GM18499 (cell line): ENCODE measurements around the gene ETS1.

Source experiments
- ATAC-seq: cut with Tn5 transposase; IDR thresholded peaks from one replicate; pipeline ENCODE4 v1.9.1; 2021; ENCODE audit warnings: moderate number of reproducible peaks; ENCODE audit not compliant: insufficient read depth, unreplicated experiment

Gene ETS1

DNA sequence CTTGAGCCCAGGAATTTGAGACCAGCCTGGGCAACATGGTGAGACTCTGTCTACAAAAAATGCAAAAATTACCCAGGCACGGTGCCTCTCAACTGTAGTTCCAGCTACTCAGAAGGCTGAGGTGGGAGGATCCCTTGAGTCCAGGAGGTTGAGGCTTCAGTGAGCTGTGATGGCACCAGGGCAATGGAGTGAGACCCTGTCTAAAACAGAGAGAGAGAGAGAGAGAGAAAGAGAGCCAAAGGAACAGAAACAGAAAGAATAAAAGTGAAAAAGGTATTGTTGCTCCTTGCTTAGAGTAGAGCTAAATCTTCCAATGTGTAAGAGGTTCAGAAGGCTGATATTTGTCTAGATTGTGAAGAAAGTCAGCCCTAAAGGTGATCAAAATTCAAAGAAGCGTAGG is 8.9 kb upstream of the ETS1 start:
- ATAC-seq, result no peak

DNA sequence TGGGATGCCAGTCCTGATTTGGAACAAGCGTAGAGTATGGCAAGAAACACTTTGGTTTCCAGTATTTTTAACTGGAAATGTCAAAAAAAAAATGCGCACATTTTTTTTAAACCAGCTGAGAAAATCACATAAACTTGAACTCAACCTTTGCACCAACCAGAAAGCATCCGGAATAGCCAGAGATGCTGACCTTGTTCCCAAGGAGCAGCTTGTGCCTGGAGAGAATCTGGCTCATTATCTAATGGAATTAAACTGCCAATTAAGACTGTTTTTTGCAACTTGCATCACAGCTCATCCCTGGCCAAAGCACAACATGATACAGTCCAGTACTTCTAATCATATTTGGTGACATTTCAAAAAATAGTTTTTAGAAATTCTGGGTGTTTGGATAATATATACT is 8.4 kb upstream of the ETS1 start:
- no peak for ATAC-seq

DNA sequence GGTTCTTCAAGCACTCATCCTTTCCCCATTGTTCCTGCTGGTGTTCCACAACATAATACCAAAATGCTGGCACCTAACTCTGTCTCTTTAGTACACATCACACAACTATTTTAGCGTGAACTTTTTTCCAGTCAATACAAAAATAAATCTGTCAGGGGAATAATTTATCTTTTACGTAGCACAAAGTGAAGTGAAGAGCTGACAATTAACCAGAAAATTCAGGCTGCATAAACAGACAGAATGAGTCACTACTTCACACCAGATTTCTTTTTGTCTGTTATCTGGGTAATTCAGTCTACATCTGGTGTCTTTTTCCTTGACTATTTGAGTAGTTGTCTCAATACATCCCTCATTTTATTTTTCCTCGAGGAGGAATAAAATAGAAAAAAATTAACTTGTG is 7.9 kb upstream of the ETS1 start:
- no peak for ATAC-seq

DNA sequence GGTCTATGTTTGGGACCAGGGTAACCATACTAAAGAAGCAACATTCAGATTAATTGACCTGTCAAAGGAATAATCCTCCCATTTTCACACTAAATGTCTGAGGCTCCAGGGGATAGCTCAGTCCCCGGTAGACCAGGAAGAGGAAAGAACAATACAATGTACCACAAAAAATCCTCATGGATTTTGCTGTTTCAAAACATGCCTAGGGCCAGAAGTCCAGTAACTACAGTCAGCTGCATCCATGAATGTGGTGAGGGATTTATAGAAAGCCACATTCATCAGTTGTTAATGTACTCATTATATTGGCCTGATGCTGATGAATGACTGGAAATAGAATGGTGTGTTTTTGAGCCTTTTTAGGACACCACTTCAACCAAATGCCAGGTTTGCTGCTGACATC is 6.9 kb upstream of the ETS1 start:
- no peak for ATAC-seq

DNA sequence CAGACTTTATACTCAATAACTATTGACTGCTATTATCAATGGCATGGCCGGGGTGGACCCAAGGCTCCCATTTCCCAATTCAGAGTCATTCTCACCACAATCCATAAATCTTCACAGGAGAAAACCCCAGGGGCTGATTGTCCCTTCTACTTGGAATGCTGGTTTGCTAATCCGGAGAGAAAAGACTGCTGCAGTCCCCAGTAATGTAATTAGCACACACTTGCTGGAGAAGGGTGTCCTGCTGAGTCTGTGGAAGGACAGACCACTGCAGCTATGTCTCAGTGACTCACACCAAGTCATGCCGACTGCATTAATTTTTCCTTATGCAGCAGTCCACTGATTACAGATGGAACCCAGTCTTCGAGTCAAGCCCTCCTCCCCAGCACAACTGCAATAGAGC is 5.9 kb upstream of the ETS1 start:
- ATAC-seq, result no peak

DNA sequence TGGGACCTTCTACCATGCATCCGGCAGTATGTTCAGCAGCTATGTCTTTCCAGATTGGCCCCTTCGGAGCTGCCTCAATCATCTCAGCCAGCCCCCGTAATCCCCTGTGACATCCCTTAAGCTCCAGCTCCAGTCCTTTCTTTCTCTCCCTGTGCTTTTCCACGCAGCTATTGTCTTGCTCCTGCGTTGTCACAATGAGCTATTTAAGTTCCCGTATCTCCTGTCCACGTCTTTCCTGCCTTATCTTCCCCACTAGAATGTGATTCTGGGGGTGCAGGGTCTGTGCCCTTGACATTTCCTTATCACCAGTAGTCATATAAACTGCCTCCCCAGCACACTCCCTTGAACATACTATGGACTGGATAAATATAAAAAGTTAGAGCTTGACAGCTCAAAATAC is 5.1 kb upstream of the ETS1 start:
- no peak for ATAC-seq

DNA sequence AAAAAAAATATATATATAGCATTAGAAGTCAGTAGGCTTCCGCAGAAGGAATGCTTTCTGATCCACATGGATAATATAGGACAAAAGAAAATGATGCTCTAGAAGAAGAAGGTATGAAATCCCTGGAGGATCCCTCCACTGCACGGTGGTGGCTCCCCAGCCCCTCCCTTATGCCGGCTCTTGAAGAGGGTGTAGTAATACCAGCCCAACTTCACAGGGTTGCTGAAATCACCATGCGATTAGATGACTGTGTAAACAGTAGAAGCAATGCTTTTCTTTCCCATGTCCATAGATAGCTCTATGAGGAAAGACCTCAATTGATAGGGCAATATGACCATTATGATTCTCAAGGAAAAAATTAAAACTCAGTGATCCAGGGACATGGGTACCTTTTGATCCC is 3.2 kb upstream of the ETS1 start:
- ATAC-seq, result no peak

DNA sequence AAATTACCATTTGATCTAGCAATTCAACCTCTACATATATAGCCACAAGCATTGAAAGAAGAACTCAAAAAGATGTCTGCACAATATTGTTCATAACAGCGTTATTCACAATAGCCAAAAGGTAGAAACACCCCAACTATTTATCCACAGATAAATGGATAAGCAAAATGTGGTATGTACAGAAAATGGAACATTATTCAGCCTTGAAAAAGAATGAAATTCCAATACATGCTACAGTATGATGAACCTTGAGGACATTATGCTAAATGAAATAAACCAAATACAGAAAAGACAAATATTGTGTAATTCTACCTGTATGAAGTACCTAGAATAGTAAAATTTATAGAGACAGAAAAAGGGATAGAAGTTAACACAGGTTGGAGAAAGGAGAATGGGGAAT is 2.6 kb upstream of the ETS1 start:
- no peak for ATAC-seq

DNA sequence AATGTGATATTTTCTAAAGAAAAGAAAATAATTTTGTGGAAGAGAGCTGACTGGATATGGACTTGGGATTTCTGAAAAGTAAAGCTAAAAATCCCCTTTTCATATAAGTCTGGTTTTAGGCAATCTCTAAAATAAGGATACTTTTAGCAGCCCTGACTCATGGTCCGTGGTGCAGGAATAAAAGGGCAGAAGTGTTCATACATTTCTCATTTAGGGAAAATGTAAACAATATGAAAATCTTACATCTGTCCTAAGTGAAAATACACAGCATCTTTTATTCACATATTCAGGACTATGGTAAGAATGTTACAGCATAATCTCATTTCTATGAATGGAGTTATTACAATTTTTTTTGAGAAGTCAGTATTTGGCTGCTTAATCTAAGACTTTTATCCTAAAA is 735 bp upstream of the ETS1 start:
- no peak for ATAC-seq

DNA sequence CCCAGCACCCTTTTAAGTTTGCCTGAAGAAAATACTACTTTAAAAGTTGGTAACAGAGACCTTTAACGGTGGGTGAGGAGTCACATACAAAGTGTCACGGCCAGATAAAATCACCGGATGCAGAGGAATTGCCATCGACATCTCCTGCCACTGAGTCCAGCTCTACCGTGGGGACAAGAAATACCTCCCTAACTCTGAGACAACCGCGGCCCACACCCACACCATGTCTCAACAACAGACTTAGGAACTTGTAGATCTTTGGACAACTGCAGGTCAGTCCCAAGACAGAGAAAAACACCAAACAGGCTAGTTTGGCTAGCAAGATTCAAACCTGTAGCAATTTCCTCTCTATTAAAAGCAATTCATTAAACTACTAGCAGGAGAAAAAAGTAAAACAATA is 669 bp downstream of the ETS1 start:
- ATAC-seq, result no peak

DNA sequence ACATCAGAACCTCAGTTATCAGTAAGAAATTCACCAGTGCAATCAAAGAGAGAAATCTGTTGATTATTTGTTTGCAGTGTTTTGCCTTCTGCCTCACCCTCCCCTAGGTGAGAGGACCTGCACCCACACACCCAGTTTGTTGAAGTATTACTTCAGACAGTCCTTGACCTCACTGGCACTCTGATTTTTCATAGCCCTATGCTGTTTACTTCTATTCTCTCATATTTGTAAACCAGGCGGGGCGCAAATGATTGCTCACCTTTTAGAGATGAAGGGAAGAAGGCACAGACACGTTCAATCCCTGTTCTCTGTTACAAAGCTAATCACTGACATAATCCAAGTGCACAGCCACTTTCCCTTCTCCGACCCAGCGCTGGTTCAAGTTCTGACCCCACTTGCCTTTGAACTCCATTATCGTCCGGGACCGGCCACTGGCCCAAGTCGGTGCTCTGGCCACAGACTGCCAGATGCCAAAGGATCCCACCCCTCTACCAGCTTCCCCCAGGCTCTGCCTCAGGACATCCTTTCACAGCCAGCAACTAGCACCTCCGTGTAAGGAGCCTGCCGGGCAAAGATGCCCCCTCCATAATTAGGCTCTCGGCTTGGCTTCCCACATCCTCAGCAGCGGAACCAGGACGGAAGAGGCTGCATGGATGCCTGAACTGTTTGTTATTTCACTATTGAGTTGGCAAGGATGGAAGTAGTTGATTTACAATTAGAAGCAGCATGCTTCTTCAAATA is 1.7 kb downstream of the ETS1 start:
- no peak for ATAC-seq

DNA sequence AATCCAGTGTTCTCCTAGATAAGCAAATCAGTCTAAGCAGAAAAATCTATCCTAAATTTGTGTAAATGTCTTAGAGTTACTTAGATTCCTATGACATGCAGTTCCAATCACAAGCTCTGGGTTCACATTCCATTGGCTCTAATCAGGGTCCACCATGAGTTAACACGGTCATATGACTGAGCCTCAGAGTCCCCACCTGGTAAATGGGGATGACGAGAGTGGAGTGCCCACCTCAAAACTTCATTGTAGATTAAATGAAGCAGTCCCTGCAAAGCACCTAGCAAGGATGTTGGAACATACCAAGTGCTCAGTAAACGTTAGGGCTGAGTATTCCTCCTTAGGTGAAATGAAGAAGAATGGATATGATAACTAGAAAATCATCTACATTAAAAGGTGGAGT is 3.1 kb downstream of the ETS1 start:
- no peak for ATAC-seq

DNA sequence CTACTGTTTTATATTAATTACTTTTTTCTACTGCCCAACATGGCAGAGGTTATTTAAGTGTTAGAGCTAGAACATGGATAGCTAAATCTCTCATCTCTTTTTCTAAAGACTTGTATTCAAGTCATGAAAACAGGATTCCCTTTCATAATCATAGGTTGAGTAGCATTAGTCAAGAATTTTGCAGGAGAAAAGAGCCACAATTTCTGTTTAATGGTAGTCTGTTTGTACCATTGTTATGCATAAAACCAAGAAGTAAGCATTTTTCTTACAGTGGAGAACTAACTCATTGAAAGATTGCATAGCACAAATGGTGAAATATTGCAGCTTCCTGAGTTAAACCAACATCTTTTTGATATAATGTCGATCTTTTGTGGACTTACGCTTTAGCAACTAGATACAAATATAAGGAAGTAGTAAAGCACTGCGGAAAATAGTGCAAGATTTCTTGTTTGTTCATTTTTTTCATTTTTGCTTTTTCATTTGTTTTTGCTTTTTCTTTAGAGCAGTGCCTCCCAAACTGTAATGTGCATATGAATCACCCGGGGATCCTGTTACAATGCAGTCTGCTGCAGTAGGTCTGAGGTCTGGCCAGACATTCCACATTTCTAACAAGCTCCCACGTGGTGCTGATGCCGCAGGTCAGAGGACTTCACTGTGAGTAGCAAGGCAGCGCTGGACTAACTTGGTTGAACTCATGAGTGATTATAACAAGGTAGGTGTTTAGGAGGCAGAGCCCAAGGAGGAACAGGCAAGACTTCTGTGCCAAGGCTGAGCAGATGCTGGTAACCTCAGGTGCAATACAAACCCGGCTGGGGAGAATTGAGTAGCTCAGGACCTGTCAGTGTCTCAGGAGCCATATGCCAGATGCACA is 4.6 kb downstream of the ETS1 start:
- ATAC-seq, result no peak

DNA sequence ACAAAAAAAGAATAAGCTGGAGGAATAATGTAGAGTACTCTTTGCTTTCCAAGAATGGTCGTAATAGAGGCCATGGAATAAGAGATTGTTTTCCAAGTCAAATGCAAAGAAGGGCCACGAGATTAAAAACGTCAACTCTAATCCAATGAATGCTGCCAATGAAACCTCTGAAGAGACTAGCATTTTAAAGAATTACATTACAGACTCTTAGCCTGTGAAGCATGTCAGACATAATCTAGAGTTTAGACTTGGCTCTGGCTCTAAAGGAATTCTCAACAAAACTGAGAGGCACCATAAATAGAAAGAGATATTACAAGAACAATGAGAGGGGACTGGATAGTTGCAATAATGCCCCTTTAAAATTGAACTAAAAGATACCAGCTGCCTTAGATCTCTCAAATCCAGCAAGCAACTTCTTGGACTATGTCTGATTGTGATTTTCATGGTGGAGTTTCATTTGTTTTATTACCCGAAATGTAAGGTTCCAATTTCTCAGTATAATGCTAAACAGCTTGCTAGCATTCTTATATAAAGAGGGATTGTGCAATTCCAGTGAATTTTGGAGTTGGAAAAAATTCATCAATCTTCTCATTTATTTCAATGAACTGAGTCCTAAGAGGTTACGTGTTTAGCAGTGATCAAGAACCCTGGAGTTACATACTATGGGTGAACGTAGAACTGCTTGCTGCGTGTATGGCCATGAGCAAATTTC is 5.6 kb downstream of the ETS1 start:
- ATAC-seq, result no peak

DNA sequence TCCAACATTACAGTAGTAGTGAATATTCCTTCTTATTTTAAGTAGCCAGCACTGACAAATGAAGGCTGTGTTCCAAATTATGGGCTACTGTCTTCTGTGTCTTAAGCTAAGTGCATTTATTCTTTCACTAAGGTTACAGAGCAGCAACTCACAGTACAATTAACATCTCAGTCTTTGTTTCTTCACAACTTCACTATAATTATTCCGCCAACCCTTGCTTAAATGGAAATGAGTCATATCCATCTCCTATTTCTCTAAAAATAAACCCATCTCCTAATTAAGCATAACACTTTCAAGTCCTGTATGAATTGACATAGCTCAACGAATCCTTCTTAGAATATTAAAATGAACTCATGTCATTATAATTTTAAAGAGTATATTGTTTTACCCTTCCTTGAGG is 6.7 kb downstream of the ETS1 start:
- no peak for ATAC-seq

DNA sequence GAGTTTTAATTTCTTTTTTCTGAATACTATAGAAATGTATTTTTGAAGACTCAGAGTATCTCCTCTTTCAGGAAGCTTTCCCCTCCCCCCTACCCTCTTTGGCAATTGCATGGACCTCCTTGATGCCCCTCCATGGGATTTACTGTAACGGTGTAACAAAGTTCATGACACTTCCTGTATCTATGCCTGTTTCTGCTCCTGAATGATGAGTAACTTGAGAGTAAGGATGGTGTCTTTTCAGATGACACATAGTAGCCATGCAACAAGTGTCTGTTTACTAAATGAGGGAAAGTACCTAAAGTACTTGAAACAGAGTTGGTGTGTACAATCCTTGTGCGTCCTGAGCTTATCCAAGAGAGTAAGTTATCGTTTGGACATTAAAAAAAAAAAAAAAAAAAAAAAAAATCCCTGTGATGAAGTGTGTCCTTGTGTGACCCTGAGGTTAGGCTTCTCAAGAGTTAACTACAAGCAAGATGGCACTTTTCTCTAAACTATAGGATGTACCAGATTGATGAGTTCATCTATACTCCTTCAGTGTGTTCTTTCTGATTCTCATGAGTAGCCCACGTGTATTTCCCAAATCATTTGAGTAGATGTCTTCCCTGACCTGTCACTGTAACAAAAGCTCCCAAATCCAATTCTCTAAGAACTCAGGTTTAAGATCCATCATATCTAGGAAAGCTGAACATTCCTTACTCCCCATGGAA is 7.4 kb downstream of the ETS1 start:
- peak; percentile 87 for ATAC-seq

DNA sequence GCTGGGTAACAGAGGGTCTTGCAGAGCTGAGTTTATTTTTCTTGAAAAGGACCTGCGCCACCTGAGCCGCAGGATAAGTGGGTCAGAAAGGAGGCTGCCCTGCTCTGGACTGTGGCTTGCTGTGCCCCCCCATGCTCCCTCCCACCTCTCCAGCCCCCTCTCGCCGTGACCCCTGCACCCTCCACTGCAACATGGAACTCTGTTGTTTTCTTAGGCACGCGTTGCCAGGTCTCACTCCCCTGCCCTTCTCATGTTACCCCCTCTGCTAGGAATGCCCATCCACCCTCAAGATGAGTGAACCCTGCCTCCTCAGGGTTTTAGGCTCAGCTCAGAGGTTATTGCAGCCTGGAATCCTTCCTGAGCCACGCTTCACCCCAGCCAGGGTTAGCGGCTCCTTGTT is 10.8 kb downstream of the ETS1 start:
- ATAC-seq, result no peak

DNA sequence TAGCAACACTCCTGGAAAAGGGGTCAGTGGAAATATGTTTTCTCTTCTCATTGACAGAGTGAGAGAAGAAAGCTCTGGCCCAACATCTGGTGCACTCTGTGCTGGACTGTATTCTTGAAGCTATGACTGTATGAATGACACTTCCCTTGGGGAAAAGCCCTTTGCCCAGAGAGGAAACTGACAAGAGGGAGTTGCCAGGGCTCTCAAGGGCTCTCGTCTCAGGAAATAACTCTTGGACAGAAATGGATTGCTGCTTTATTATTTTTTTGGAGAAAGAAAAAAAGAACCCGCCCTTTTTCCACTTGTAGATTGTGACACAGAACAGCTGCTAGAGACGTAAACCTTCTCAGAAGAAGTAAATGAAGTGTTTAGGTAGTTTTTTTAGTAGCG is 11.4 kb downstream of the ETS1 start:
- no peak for ATAC-seq

DNA sequence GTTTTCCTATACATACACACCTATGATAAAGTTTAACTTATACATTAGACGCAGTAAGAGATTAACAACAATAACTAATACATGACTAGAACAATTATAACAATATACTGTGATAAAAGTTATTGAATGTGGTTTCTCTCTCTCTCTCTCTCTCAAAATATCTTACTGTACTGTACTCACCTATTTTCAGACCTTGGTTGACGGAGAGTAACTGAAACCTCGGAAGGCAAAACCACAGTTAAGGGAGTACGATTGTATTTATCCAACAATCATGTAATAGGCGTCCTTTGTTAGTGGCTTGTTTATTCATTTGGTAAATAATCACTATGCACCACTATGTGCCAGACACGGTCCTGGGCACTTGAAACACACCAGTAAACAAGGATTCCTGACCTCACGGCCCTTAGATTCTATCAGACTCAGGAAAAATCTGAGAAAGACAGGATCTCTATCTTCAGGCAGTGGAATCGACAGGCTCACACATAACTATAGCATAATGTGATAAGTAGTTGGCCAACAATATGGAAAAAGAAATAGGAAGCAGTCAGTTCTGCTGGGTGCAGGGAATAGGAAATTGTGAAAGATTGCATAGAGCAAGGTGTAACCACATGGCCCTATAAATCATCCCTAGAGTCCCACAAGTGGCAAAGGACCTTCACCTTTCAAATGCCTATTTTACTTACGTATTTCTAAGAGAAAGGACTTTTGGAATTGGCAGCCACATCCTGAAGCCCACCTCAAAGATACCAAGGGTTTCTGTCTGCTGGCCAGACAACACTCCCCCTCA is 12.0 kb downstream of the ETS1 start:
- no peak for ATAC-seq

DNA sequence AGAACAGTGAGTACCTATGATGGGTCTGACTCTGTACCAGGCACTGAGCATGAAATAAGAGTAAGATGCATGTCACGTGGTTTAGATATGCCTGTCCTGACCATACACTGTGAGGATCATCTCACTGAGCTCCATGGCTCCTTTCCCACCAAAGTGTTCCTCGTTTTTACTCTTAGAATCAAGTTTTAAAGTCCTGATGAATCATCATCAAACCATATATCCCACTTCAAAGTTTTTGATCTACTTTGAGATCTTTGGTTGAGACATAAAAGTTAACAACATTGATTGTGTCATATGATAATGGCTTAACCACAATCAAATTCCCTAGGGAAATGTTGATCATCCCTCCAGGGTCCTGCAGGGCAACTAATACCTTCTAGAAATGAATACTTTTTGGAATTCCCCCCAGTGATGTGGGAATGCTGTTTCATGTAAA is 12.8 kb downstream of the ETS1 start:
- ATAC-seq, result no peak
